SK-MEL-5 (cell line): ENCODE measurements around the gene SARDH. TPM values are rescaled to one million over a fixed set of nuclear protein-coding genes. Genes with fewer than 3 reads are reported as not detected.

Source experiments
- DNase-seq: peaks from one replicate; pipeline ENCODE4 v3.0.0-alpha.2; 2016; ENCODE audit warnings: low read depth, low spot score
- in situ Hi-C: cut with HindIII; loops from 2 replicates; pipeline ENCODE4 v1.10.0; 2016; ENCODE audit warnings: low sequenced_read_pairs, high pct_unique_total_duplicates, low pct_unique_long_range_greater_than_20kb
- polyA plus RNA-seq, 2 experiments: library from polyadenylated mRNA; depleted of rRNA; stranded (reverse); fragments of >200 nt; gene quantifications; 2 replicates each; pipeline ENCODE4 v1.2.3, GENCODE V29; 2015
- total RNA-seq: library from RNA; depleted of rRNA; stranded (reverse); fragments of >200 nt; shearing (Covaris generic); gene quantifications from 2 replicates; pipeline ENCODE4 v1.2.3, GENCODE V29; 2014; rRNA removed

Gene SARDH
- 0.61 and 0.88 TPM in 2 replicates for total RNA-seq
- polyA plus RNA-seq (2015; cell fraction: cytosol; rRNA removed): 0.45 and 1.8 TPM in 2 replicates
- 0.78 and 3.1 TPM in 2 replicates for polyA plus RNA-seq (2015; cell fraction: nucleus; rRNA removed)

GRCh38 chr9:133737774-133738639 is at the start of gene SARDH:
Gene SARDH (minus strand): TSS chr9:133738352. CDS start chr9:133734173, 4,179 bp downstream.
- in situ Hi-C loops: no loop called here
- DNase-seq: peak; percentile 48

GRCh38 chr9:133787754-133788025 is 49.5 kb upstream of the SARDH start:
- DNase-seq: peak; percentile 44
- in situ Hi-C loops: loop anchor here (25.0 kb wide), 1 partner anchor 225 kb away; no protein-coding TSS in a partner anchor

- no peak for DNase-seq
- in situ Hi-C loops: loop anchor here (25.0 kb wide), 1 partner anchor 225 kb away; no protein-coding TSS in a partner anchor
These were observed 49.0 kb upstream of the SARDH start for GRCh38 chr9:133786907-133787753.

GRCh38 chr9:133786371-133786753 is 48.2 kb upstream of the SARDH start:
- DNase-seq: no peak
- in situ Hi-C loops: loop anchor here (25.0 kb wide), 1 partner anchor 226 kb away; no protein-coding TSS in a partner anchor

GRCh38 chr9:133785753-133786370 is 47.7 kb upstream of the SARDH start:
- in situ Hi-C loops: loop anchor here (25.0 kb wide), 1 partner anchor 226 kb away; no protein-coding TSS in a partner anchor
- no peak for DNase-seq

GRCh38 chr9:133784731-133785561 is 46.8 kb upstream of the SARDH start:
- in situ Hi-C loops: loop anchor here (25.0 kb wide), 1 partner anchor 227 kb away; no protein-coding TSS in a partner anchor
- DNase-seq: no peak

GRCh38 chr9:133783331-133783731 is 45.2 kb upstream of the SARDH start:
- no peak for DNase-seq
- in situ Hi-C loops: loop anchor here (25.0 kb wide), 1 partner anchor 229 kb away; no protein-coding TSS in a partner anchor

GRCh38 chr9:133782157-133783130 is 44.3 kb upstream of the SARDH start:
- in situ Hi-C loops: loop anchor here (25.0 kb wide), 1 partner anchor 230 kb away; no protein-coding TSS in a partner anchor
- DNase-seq: peak; percentile 76

- no peak for DNase-seq
- in situ Hi-C loops: loop anchor here (25.0 kb wide), 1 partner anchor 231 kb away; no protein-coding TSS in a partner anchor
These were observed 43.6 kb upstream of the SARDH start for GRCh38 chr9:133781828-133782135.

GRCh38 chr9:133780962-133781827 is 43.0 kb upstream of the SARDH start:
- no peak for DNase-seq
- in situ Hi-C loops: loop anchor here (25.0 kb wide), 1 partner anchor 231 kb away; no protein-coding TSS in a partner anchor

GRCh38 chr9:133780404-133780945 is 42.3 kb upstream of the SARDH start:
- DNase-seq: no peak
- in situ Hi-C loops: loop anchor here (25.0 kb wide), 1 partner anchor 232 kb away; no protein-coding TSS in a partner anchor

- in situ Hi-C loops: loop anchor here (25.0 kb wide), 1 partner anchor 233 kb away; no protein-coding TSS in a partner anchor
- DNase-seq: no peak
These were observed 41.6 kb upstream of the SARDH start for GRCh38 chr9:133779516-133780403.

- in situ Hi-C loops: loop anchor here (25.0 kb wide), 1 partner anchor 233 kb away; no protein-coding TSS in a partner anchor
- DNase-seq: no peak
These were observed 40.9 kb upstream of the SARDH start for GRCh38 chr9:133779081-133779480.
